C4-2B (cell line): ENCODE data around the gene PLCB4.

Experiments used
- ZFX ChIP-seq: fragments of 450-650 bp; IDR thresholded peaks from 2 replicates; pipeline ENCODE4 v1.6.1; 2017
- TF ChIP-seq, protein P1 (sequence below): fragments of 450-650 bp; conservative IDR thresholded peaks from 2 replicates; pipeline ENCODE4 v1.5.1; 2017; ENCODE audit warnings: mild to moderate bottlenecking

GRCh38 chr20:9499126-9499899 is 430.4 kb downstream of the PLCB4 start:
- TF ChIP-seq, protein P1, sequence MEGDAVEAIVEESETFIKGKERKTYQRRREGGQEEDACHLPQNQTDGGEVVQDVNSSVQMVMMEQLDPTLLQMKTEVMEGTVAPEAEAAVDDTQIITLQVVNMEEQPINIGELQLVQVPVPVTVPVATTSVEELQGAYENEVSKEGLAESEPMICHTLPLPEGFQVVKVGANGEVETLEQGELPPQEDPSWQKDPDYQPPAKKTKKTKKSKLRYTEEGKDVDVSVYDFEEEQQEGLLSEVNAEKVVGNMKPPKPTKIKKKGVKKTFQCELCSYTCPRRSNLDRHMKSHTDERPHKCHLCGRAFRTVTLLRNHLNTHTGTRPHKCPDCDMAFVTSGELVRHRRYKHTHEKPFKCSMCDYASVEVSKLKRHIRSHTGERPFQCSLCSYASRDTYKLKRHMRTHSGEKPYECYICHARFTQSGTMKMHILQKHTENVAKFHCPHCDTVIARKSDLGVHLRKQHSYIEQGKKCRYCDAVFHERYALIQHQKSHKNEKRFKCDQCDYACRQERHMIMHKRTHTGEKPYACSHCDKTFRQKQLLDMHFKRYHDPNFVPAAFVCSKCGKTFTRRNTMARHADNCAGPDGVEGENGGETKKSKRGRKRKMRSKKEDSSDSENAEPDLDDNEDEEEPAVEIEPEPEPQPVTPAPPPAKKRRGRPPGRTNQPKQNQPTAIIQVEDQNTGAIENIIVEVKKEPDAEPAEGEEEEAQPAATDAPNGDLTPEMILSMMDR = no peak
- no peak for TF ChIP-seq ZFX
